IgD-negative memory B cell (primary cell): ENCODE results near the gene OR4K15. TPM values are rescaled to one million over a fixed set of nuclear protein-coding genes. Genes with fewer than 3 reads are reported as not detected.

Experiments used
- polyA plus RNA-seq: library from polyadenylated mRNA; unstranded; fragments of 300-500 nt; fragmentation: Illumina TruSeq; gene quantifications from one replicate; pipeline ENCODE4 v1.2.3, GENCODE V29; 2021

OR4K15 gene
- polyA plus RNA-seq, 1 donor from 2014 or later, result not detected

Other genes starting within 250 kb of the OR4K15 start
- gene OR4Q3, start 232.0 kb upstream of the OR4K15 start, polyA plus RNA-seq, result not detected
- not detected for gene OR4M1, start 202.1 kb upstream of the OR4K15 start, polyA plus RNA-seq
- not detected for gene OR4N2, start 171.8 kb upstream of the OR4K15 start, polyA plus RNA-seq
- gene OR4K2, start 100.4 kb upstream of the OR4K15 start, polyA plus RNA-seq, result not detected
- not detected for gene OR4K5, start 55.0 kb upstream of the OR4K15 start, polyA plus RNA-seq
- gene OR4K1, start 44.7 kb upstream of the OR4K15 start, polyA plus RNA-seq, result not detected
- not detected for gene OR4Q2, start 26.6 kb downstream of the OR4K15 start, polyA plus RNA-seq
- gene OR4K14, start 43.7 kb downstream of the OR4K15 start, polyA plus RNA-seq, result not detected
- gene OR4K13, start 60.4 kb downstream of the OR4K15 start, polyA plus RNA-seq, result not detected
- gene OR4L1, start 84.5 kb downstream of the OR4K15 start, polyA plus RNA-seq, result not detected
- not detected for gene OR4K17, start 135.1 kb downstream of the OR4K15 start, polyA plus RNA-seq
- not detected for gene OR4N5, start 163.2 kb downstream of the OR4K15 start, polyA plus RNA-seq
- gene OR11G2, start 215.3 kb downstream of the OR4K15 start, polyA plus RNA-seq, result not detected
- gene OR11H6, start 248.1 kb downstream of the OR4K15 start, polyA plus RNA-seq, result not detected